ENCODE data around the gene DNAH17. TPM values are rescaled to one million over a fixed set of nuclear protein-coding genes. Genes with fewer than 3 reads are reported as not detected.
A peak's percentile ranks its signal among the peaks of the same experiment; 100 is the strongest.

Gene DNAH17
- total RNA-seq, 1 donor from 2014 or later: 0.54 TPM

GRCh38 chr17:78387977-78388941 lies 188.9 kb downstream of the DNAH17 start:
- Mint-ChIP-seq H3K27me3 (ENCODE audit: unreplicated experiment) (no peaks in the 10 kb centered on the region), H3K4me1 (ENCODE audit: unreplicated experiment) (peaks cover 78% of the 10 kb centered on the region), H3K27ac (ENCODE audit: unreplicated experiment) (peak overlapping the region; percentile 35), H3K4me3 (ENCODE audit: unreplicated experiment) (no peak overlapping the region), H3K36me3 (ENCODE audit: unreplicated experiment) (peaks cover 3% of the 10 kb centered on the region), H3K9me3 (ENCODE audit: unreplicated experiment) (no peaks in the 10 kb centered on the region)
- TF ChIP-seq CTCF (IDR thresholded peaks at IDR 0.05): no peak
- DNase-seq (ENCODE audit: extremely low spot score, unreplicated experiment): no peak

- Mint-ChIP-seq H3K27ac (ENCODE audit: unreplicated experiment) (peak overlapping the region; percentile 95), H3K36me3 (ENCODE audit: unreplicated experiment) (peaks cover 12% of the 10 kb centered on the region), H3K4me1 (ENCODE audit: unreplicated experiment) (peaks cover 80% of the 10 kb centered on the region), H3K4me3 (ENCODE audit: unreplicated experiment) (peak overlapping the region; percentile 46), H3K27me3 (ENCODE audit: unreplicated experiment) (no peaks in the 10 kb centered on the region), H3K9me3 (ENCODE audit: unreplicated experiment) (no peaks in the 10 kb centered on the region)
- DNase-seq (ENCODE audit: extremely low spot score, unreplicated experiment): no peak
- no peak for TF ChIP-seq CTCF (IDR thresholded peaks at IDR 0.05)
Measured at GRCh38 chr17:78384479-78385175, 192.6 kb downstream of the DNAH17 start.

- no peaks in the 10 kb centered on the region for H3K9me3 Mint-ChIP-seq (ENCODE audit: unreplicated experiment)
- peak overlapping the region; percentile 46 for H3K4me3 Mint-ChIP-seq (ENCODE audit: unreplicated experiment)
- H3K27me3 Mint-ChIP-seq (ENCODE audit: unreplicated experiment): no peaks in the 10 kb centered on the region
- peaks cover 87% of the 10 kb centered on the region for H3K4me1 Mint-ChIP-seq (ENCODE audit: unreplicated experiment)
- TF ChIP-seq CTCF (IDR thresholded peaks at IDR 0.05): no peak
- no peak for DNase-seq (ENCODE audit: extremely low spot score, unreplicated experiment)
- H3K27ac Mint-ChIP-seq (ENCODE audit: unreplicated experiment): peak overlapping the region; percentile 95
- peaks cover 12% of the 10 kb centered on the region for H3K36me3 Mint-ChIP-seq (ENCODE audit: unreplicated experiment)
Measured at GRCh38 chr17:78383725-78384471, 193.3 kb downstream of the DNAH17 start.

GRCh38 chr17:78381601-78382232 lies 195.5 kb downstream of the DNAH17 start:
- Mint-ChIP-seq H3K27me3 (ENCODE audit: unreplicated experiment) (no peaks in the 10 kb centered on the region), H3K4me3 (ENCODE audit: unreplicated experiment) (peak overlapping the region; percentile 9), H3K27ac (ENCODE audit: unreplicated experiment) (peak overlapping the region; percentile 80), H3K9me3 (ENCODE audit: unreplicated experiment) (no peaks in the 10 kb centered on the region), H3K4me1 (ENCODE audit: unreplicated experiment) (peaks cover 77% of the 10 kb centered on the region), H3K36me3 (ENCODE audit: unreplicated experiment) (peaks cover 12% of the 10 kb centered on the region)
- TF ChIP-seq CTCF (IDR thresholded peaks at IDR 0.05): no peak
- no peak for DNase-seq (ENCODE audit: extremely low spot score, unreplicated experiment)

Data from osteocyte (in vitro differentiated cells).